Measurements from ENCODE around the gene DCTD. TPM values are rescaled to one million over a fixed set of nuclear protein-coding genes. Genes with fewer than 3 reads are reported as not detected.

Gene DCTD
- total RNA-seq, 2 donors from 2014 or later: 112 to 126 TPM

DNA sequence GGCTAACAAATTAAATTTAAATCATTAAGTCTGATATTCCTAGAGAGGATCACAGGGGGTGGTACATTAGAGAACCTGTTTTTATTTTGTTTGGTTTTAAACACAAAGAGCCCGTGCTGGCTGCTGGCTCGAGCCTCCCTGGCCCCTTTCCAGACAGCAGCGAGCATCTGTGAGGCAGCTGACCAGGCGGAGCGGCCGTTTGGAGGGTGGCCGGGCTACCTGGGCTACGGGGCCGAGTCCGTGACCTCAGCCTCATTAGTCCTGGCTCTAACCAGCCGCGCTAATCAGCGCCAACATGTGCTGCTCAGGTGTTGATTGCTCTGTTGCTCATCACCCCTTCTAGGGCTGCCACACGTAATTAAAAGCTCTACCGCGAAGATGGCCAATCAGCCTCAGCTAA lies 35.3 kb downstream of the DCTD start:
- Mint-ChIP-seq H3K4me3 (no peak overlapping the region), H3K27ac (no peak overlapping the region), H3K36me3 (ENCODE audit: insufficient read depth in 2 of 2) (peaks cover 16 to 23% of the 10 kb centered on the region in 2 donors), H3K27me3 (ENCODE audit: low read depth) (no peaks in the 10 kb centered on the region), H3K9me3 (peaks cover 2 to 4% of the 10 kb centered on the region in 2 donors), H3K4me1 (ENCODE audit: low read depth) (no peaks in the 10 kb centered on the region)
- no peak for DNase-seq
- no peak for ATAC-seq (replicated peaks in 1 of 2)

DNA sequence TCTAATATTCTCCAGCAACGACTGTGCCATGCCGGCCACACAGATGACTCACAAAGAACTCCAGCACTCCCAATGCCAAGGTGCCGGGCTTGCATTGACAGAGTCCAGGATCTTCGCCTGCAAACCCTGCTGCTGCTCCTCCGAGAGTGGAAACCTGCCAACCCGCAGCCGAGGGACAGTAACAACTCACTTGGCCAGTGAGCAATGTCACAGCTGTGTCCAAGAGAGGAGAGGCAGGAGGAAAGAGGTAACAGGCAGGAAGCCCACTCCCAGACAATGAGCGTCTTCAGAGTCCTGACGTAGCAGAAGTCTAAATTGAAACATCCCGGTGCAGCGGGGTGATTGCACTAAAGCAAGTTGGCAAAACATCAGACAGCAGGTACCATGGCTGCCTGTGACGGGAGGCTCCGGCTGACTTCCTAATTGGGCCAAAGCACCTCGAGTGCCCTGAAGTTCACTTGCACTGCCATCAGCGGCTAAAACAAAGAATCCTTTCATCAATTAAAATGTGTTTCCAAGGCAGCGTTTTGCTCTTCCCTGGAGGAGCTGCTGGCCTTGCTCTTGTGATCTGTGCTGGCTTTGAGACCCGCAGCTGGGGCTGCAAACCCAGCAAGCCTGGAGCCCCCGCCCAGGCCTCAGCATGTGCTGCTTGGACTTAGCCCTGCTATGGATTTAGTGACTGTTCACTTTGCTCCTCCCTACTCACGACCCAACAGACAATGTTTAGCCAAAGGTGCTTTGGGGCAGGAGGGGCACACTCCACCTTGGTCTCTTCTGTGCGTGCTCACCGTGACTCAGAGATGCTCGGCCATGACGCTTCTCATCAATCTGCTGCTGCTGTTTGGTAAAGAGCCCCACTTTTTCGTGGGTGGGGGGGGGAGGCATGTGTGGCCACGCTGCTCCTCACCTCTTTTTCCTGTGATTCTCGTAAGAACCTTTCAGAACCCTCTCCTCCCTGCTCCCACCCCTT lies 36.5 kb downstream of the DCTD start:
- Mint-ChIP-seq H3K36me3 (ENCODE audit: insufficient read depth in 2 of 2) (peaks cover 9 to 10% of the 10 kb centered on the region in 2 donors), H3K27ac (no peak overlapping the region), H3K27me3 (ENCODE audit: low read depth) (no peaks in the 10 kb centered on the region), H3K9me3 (peaks cover 0 to 2% of the 10 kb centered on the region in 2 donors), H3K4me3 (no peak overlapping the region), H3K4me1 (ENCODE audit: low read depth) (no peaks in the 10 kb centered on the region)
- no peak for ATAC-seq (replicated peaks in 1 of 2)
- no peak for DNase-seq

DNA sequence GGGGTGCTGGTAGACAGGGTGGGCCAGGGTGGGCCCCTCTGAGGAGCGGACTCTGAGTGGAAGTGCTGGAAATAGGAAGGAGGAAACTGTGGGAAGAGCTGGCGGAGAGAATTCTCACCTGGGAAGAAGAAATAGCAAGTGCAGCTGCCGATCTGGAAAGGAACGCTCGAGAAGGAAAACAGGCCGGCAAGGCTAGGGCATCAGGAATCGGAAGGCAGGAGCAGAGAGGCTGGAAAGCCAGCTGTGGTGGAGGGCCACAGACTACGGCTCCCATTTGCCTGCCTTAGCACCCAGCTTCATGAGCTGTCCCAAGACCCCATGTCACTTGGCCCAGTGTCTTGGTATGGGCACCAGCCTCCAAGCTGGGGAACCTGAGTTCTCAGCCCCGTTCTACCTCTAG lies 37.3 kb downstream of the DCTD start:
- no peak overlapping the region for H3K27ac Mint-ChIP-seq
- H3K9me3 Mint-ChIP-seq: peaks cover 0 to 2% of the 10 kb centered on the region in 2 donors
- H3K27me3 Mint-ChIP-seq (ENCODE audit: low read depth): no peaks in the 10 kb centered on the region
- no peak overlapping the region for H3K4me3 Mint-ChIP-seq
- no peak for ATAC-seq (replicated peaks in 1 of 2)
- no peaks in the 10 kb centered on the region for H3K4me1 Mint-ChIP-seq (ENCODE audit: low read depth)
- DNase-seq: no peak
- H3K36me3 Mint-ChIP-seq (ENCODE audit: insufficient read depth in 2 of 2): peaks cover 4% of the 10 kb centered on the region in 2 donors

DNA sequence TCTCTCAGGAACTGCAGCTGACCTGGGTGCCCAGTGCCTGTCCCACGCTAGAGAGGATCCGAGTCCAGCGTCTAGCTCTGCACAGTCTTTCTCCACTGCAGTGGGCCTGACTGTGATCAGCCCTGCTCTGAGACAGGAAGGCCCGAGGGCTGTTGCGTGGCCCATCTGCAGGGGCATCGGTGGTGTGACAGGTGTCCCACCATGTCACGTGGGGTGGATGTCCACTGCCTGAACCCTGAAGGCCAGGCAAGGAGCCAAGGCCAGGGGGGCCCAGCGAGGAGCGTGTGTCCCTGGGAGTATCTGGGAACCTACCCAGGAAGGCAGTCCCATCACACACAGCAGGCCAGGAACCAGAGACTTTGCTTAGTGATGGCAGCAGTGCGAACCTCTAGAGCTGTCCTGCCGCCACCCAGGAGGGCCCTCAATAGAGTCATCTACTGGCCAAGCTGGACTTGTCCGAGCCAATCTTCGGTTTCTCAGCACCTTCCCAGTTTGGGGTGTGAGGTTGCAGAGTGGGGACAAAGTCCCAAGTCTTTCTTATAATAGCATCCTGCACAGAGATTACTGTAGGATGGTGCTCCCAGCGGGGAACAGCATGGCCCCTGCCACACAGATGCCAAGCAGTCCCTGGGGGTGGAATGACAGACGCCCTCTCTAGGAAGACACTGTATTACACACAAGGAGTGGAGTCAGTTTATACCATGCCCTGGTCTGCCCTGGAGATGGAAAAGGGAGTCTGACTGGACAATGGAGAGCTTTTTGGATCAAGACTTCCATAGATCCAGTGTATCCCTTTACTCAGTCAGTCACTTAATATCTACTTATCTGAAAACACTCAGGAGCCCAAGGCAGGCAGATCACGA lies 38.3 kb downstream of the DCTD start:
- Mint-ChIP-seq H3K4me3 (no peak overlapping the region), H3K27ac (no peak overlapping the region), H3K4me1 (ENCODE audit: low read depth) (no peaks in the 10 kb centered on the region), H3K36me3 (ENCODE audit: insufficient read depth in 2 of 2) (peaks cover 2 to 3% of the 10 kb centered on the region in 2 donors), H3K27me3 (ENCODE audit: low read depth) (no peaks in the 10 kb centered on the region), H3K9me3 (no peaks in the 10 kb centered on the region)
- DNase-seq (no peak), ATAC-seq (replicated peaks in 1 of 2) (no peak)

DNA sequence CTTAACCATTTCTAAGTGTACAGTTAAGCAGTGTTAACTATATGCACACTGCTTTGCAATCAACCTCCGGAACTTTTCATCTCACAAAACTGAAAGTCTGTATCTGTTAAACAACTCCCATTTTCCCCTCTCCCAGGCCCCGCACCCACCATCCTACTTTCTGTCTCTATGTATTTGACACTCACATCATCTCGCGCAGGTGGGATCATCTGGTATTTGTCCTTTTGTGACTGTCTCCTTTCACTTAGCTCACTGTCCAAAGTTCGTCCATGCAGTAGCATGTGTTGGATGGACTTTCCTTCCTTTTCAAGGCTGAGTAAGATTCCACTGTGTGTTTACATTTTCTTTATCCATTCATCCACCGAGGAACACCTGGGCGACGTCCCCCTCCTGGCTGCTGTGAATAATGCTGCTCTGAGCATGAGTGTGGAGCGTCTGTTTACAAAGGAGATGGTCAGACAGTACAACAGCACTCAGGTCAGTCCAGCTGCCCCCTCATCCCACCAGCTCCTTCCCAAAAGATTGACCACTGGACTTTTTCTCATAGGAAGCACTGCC lies 39.8 kb downstream of the DCTD start:
- Mint-ChIP-seq H3K27ac (no peak overlapping the region), H3K4me1 (ENCODE audit: low read depth) (no peaks in the 10 kb centered on the region), H3K9me3 (no peaks in the 10 kb centered on the region), H3K27me3 (ENCODE audit: low read depth) (no peaks in the 10 kb centered on the region), H3K36me3 (ENCODE audit: insufficient read depth in 2 of 2) (peaks cover 2% of the 10 kb centered on the region in 2 donors), H3K4me3 (no peak overlapping the region)
- DNase-seq (no peak), ATAC-seq (replicated peaks in 1 of 2) (no peak)

DNA sequence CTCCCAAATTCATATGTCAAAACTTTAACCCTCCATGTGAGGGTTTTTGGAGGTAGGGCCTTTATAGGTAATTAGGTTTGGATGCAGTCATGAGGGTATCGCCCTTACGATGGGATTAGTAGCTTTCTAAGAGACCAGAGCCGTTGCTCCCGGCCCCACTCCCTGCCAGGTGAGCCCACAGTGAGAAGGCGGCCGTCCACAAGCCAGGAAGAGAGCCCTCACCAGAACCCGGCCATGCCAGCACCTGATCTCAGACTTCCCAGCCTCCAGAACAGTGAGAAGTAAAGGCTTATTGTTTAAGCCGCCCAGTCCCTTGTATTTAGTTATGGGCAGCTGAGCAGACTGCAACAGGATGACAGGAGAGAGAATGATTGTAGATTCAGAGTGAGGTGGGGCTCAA lies 40.8 kb downstream of the DCTD start:
- DNase-seq: no peak
- ATAC-seq (replicated peaks in 1 of 2): no peak
- Mint-ChIP-seq H3K27me3 (ENCODE audit: low read depth) (no peaks in the 10 kb centered on the region), H3K4me1 (ENCODE audit: low read depth) (no peaks in the 10 kb centered on the region), H3K4me3 (no peak overlapping the region), H3K9me3 (no peaks in the 10 kb centered on the region), H3K36me3 (ENCODE audit: insufficient read depth in 2 of 2) (peaks cover 2% of the 10 kb centered on the region in 2 donors), H3K27ac (no peak overlapping the region)

DNA sequence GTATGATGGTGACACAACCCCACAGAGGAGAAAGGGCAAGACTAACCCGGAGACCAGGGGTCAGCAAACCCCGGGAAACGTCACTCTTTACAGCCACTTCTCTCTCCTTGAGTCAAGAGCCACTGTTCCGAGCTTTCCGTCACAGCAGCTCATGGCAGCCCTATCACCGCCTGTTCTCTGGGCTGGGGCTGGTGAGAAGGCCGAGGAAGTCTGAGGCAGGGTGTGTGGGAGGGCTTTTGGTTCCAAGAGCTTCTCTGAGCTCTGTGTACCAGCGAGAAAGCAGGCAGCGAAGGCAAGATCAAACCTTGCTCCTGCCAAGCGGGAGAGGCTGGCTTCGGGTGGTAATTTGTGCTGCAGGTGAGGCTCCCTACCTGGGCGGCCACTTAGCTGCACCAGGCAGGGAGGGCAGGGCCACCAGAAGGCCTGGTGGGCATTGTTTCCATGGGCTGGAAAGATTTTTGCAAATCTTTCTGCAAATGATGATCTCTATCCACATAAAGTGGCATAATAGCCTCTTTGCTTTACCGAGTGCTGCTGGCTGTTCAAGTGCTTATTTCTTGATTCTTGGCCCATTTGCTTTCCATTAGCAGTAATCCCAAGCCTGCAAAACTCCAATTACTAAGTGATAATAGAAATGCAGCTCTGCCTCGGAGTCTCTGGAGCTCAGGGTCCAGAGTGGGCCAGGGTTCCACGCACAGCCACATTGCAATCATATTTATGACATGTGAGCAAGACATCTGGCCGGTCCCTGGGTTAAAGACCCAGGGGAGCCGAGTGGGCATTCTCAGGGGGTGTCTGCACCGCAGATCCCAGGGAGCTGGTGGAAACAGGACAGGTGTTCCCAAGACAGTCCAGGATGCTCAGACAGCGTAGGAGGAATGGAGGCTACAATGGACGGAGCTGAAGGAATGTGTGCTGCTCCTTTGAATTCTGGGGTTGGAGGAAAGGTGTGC lies 41.5 kb downstream of the DCTD start:
- DNase-seq (no peak), ATAC-seq (replicated peaks in 1 of 2) (no peak)
- Mint-ChIP-seq H3K4me3 (no peak overlapping the region), H3K4me1 (ENCODE audit: low read depth) (no peaks in the 10 kb centered on the region), H3K27me3 (ENCODE audit: low read depth) (no peaks in the 10 kb centered on the region), H3K9me3 (no peaks in the 10 kb centered on the region), H3K36me3 (ENCODE audit: insufficient read depth in 2 of 2) (peaks cover 2% of the 10 kb centered on the region in 2 donors), H3K27ac (no peak overlapping the region)

DNA sequence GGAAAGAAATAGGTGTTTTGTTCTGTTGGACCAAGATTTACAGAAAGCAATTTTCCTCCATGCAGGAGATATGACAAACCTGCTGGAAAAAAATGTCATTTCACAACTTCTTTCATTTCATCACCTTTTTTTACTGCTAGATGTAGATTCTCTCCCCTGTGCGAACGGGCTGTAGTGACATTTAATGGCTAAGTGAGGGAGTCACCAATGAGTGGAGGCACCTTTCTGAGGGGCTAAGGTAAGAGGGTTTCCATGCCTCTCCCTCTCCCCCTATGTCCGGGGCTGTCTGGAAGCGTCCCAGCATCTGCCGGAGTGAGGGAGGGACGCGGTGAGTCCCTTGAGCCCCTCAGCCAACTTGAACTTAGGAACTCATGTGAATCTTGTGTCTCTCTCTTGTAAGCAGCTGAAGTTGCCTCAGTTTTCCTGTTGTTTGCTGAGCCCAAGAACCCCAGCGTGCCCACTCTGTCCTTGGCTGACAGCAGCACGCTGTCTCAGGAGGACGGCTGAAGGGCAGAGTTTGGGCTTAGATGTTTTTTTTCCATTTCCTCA lies 42.3 kb downstream of the DCTD start:
- H3K4me3 Mint-ChIP-seq: no peak overlapping the region
- H3K4me1 Mint-ChIP-seq (ENCODE audit: low read depth): no peaks in the 10 kb centered on the region
- no peak for ATAC-seq (replicated peaks in 1 of 2)
- peaks cover 2% of the 10 kb centered on the region in 2 donors for H3K36me3 Mint-ChIP-seq (ENCODE audit: insufficient read depth in 2 of 2)
- no peaks in the 10 kb centered on the region for H3K9me3 Mint-ChIP-seq
- no peak for DNase-seq
- no peaks in the 10 kb centered on the region for H3K27me3 Mint-ChIP-seq (ENCODE audit: low read depth)
- H3K27ac Mint-ChIP-seq: no peak overlapping the region

DNA sequence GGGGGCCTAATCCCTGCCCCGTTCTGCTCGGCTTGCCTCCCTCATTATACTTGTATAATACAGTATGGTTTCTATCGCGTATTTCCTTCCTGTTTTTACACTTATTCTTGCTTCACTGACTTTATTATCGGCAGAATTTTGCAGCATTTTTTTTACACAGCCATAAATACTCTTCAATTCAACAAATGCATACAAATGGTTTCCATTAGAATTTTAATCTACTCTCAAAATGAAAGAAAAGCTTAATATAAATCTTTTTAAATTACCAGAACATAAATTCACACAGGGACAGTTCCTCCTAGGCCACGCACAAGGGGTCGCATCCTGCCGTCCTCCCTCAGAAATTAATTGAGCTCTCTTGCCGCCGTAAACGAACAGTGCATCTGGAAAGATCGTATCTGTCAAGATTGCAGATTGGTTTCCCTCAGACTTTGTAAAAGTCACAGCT lies 42.9 kb downstream of the DCTD start:
- no peak overlapping the region for H3K4me3 Mint-ChIP-seq
- peak overlapping the region; percentile 21 for H3K27ac Mint-ChIP-seq
- peaks cover 2% of the 10 kb centered on the region in 2 donors for H3K36me3 Mint-ChIP-seq (ENCODE audit: insufficient read depth in 2 of 2)
- H3K4me1 Mint-ChIP-seq (ENCODE audit: low read depth): no peaks in the 10 kb centered on the region
- ATAC-seq (replicated peaks in 1 of 2) (no peak), DNase-seq (no peak)
- no peaks in the 10 kb centered on the region for H3K9me3 Mint-ChIP-seq
- H3K27me3 Mint-ChIP-seq (ENCODE audit: low read depth): no peaks in the 10 kb centered on the region

DNA sequence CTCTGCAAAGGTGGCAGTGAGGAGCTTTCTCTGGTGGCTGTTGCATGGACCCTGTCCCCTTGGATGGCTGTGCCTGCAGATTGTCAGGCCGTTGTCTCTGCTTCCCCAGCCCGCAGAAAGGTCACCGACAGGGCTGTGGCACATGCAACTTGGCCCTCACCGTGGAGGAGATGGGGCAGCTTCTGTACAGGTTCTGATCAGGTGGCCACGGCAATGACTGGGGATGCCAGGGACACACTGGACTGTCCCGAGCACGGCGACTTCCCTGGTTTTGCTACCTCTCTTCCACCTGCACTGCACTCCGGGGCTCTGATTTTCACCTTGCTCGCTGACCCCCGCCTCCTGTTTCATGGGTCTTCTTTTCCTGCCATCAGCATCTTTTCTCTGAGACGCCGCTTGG lies 43.5 kb downstream of the DCTD start:
- no peak overlapping the region for H3K27ac Mint-ChIP-seq
- no peak overlapping the region for H3K4me3 Mint-ChIP-seq
- H3K9me3 Mint-ChIP-seq: no peaks in the 10 kb centered on the region
- ATAC-seq (replicated peaks in 1 of 2) (no peak), DNase-seq (no peak)
- H3K4me1 Mint-ChIP-seq (ENCODE audit: low read depth): no peaks in the 10 kb centered on the region
- H3K36me3 Mint-ChIP-seq (ENCODE audit: insufficient read depth in 2 of 2): peaks cover 2% of the 10 kb centered on the region in 2 donors
- H3K27me3 Mint-ChIP-seq (ENCODE audit: low read depth): no peaks in the 10 kb centered on the region

DNA sequence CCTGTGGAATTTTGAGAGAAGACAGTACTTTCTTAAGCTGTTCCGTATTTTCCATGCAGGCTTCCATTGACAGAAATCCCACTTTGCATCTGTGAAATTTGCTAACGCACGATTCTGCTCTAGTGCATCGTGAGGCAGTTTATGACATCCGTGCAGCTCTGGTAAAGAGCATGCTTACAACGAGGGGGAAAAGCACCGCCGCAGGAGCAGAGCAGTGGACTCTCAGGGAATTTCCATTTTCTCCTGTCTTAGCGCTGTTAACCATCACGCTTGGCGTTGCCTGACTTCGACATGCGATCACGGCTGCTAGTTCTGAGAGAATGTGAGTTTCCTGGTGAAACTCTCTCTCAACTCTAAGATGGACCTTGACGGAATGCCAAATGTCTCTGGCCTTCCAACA lies 43.9 kb downstream of the DCTD start:
- H3K27me3 Mint-ChIP-seq (ENCODE audit: low read depth): no peaks in the 10 kb centered on the region
- peaks cover 2% of the 10 kb centered on the region in 2 donors for H3K36me3 Mint-ChIP-seq (ENCODE audit: insufficient read depth in 2 of 2)
- no peak overlapping the region for H3K27ac Mint-ChIP-seq
- no peaks in the 10 kb centered on the region for H3K4me1 Mint-ChIP-seq (ENCODE audit: low read depth)
- DNase-seq: no peak
- no peak for ATAC-seq (replicated peaks in 1 of 2)
- H3K9me3 Mint-ChIP-seq: no peaks in the 10 kb centered on the region
- H3K4me3 Mint-ChIP-seq: no peak overlapping the region

DNA sequence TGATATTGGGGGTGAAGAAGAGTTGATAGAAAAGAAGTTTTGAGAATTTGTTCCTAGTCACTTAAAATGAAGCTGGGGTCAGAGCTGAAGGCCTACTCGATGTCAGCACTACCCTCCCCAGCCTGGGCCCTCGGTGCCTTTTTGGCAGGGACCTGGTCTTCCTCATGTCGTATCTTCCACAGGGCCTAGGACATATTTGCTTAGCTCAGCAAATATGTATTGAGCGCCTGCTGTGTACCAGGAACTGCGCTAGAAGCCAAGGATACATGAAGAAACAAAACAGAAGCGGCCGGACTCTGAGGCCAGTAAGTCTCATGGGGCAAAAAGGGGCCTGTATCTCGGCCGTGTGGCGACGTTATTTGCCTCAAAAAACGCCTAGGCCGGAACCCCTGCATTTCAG lies 44.3 kb downstream of the DCTD start:
- Mint-ChIP-seq H3K9me3 (no peaks in the 10 kb centered on the region), H3K27me3 (ENCODE audit: low read depth) (no peaks in the 10 kb centered on the region), H3K27ac (no peak overlapping the region), H3K36me3 (ENCODE audit: insufficient read depth in 2 of 2) (peaks cover 2% of the 10 kb centered on the region in 2 donors), H3K4me3 (no peak overlapping the region), H3K4me1 (ENCODE audit: low read depth) (no peaks in the 10 kb centered on the region)
- no peak for DNase-seq
- no peak for ATAC-seq (replicated peaks in 1 of 2)
